Tibial artery (tissue), 4 donors: ENCODE results near the gene LZTR1.

Source experiments
- DNase-seq, 2 donors: peaks; one replicate each; pipeline ENCODE4 v3.0.0-alpha.2; 2019
- H3K27ac ChIP-seq, 2 donors: fragments of 200-600 bp; sonication (generic) in 1 of 2; 1 replicate in 1 of 2; 2 replicates in 1 of 2; pipeline ENCODE4 v1.5.1; 2018 to 2019; ENCODE audit warnings: mild to moderate bottlenecking in 1 of 2
- H3K27me3 ChIP-seq, 2 donors: fragments of 200-600 bp; sonication (generic) in 1 of 2; one replicate each; pipeline versions ENCODE4 v1.5.1 to v1.6.0; 2016 to 2019
- H3K36me3 ChIP-seq, 3 donors: fragments of 200-600 bp; sonication (generic) in 2 of 3; one replicate each; pipeline ENCODE4 v1.5.1; 2016 to 2019; ENCODE audit warnings: mild to moderate bottlenecking in 2 of 3
- H3K4me1 ChIP-seq, 4 donors: fragments of 200-600 bp; sonication (generic) in 2 of 4; 1 replicate in 3 of 4; 2 replicates in 1 of 4; pipeline ENCODE4 v1.5.1; 2016 to 2019
- H3K4me3 ChIP-seq, 2 donors: fragments of 200-600 bp; sonication (generic) in 1 of 2; 1 replicate in 1 of 2; 2 replicates in 1 of 2; pipeline ENCODE4 v1.5.1; 2018 to 2019; ENCODE audit warnings: mild to moderate bottlenecking in 2 of 2
- H3K9me3 ChIP-seq, 3 donors: fragments of 200-600 bp; sonication (generic) in 1 of 3; one replicate each; pipeline ENCODE4 v1.5.1; 2016 to 2019
- intact Hi-C: fragments of 100-400 bp; cut with DNase I; formaldehyde crosslinking; loops from one replicate; pipeline ENCODE4 v1.15.0; 2023; ENCODE audit warnings: low total_unique reads
- TF ChIP-seq, protein P1 (sequence below), 2 experiments: fragments of 200-600 bp in 1 of 2; fragments of 450-650 bp in 1 of 2; IDR thresholded peaks; one replicate each; pipeline ENCODE4 v1.5.1; 2017 to 2019; ENCODE audit warnings: antibody characterized with exemption in 2 of 2, mild to moderate bottlenecking in 1 of 2, moderate library complexity in 1 of 2

The LZTR1 gene

DNA sequence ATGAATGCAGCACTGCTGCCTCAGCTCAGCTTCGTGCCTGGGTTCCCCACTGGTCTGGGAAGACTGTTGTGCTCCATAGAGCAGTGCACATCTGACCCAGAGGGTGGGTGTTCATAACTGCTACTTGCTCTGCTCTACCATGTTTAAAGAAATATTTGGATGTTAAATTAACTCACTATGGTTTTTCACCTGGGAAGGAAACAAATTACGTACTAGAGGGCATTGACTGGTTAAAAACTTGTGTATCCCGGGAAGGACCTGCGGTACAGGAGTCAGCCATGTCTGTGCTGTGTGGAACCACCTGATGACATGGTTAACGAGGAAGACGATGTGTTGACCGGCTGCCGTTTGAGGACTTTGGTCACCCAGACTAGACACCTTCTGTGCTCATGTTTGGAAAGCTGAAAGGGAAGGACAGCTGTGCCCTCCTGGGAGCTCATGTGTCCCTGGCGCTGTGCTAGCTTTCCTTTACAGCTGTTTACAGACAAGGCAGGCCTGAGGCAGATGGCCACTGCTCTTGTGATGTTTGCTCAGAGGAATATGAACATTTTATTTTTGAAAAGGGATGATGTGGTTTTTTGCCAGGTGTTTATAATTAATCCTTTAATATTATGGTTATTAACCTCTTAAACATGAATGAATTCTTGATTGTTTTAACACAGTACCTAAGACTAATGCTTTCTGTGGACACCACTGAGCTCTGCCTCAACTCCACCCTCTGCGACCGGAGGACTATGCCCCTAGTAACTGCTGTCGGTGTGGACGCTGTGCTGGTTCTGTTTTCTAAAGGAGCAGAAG, 29.4 kb upstream of the LZTR1 start:
- DNase-seq = no peak
- Histone ChIP-seq H3K4me3 (no peak overlapping the region), H3K9me3 (no peaks in the 10 kb centered on the region), H3K27ac (no peak overlapping the region), H3K4me1 (peaks cover 0 to 16% (median 13%) of the 10 kb centered on the region in 4 donors), H3K27me3 (no peaks in the 10 kb centered on the region), H3K36me3 (peaks cover 25 to 50% (median 33%) of the 10 kb centered on the region in 3 donors)
- intact Hi-C loops = no loop called here
- TF ChIP-seq, protein P1, sequence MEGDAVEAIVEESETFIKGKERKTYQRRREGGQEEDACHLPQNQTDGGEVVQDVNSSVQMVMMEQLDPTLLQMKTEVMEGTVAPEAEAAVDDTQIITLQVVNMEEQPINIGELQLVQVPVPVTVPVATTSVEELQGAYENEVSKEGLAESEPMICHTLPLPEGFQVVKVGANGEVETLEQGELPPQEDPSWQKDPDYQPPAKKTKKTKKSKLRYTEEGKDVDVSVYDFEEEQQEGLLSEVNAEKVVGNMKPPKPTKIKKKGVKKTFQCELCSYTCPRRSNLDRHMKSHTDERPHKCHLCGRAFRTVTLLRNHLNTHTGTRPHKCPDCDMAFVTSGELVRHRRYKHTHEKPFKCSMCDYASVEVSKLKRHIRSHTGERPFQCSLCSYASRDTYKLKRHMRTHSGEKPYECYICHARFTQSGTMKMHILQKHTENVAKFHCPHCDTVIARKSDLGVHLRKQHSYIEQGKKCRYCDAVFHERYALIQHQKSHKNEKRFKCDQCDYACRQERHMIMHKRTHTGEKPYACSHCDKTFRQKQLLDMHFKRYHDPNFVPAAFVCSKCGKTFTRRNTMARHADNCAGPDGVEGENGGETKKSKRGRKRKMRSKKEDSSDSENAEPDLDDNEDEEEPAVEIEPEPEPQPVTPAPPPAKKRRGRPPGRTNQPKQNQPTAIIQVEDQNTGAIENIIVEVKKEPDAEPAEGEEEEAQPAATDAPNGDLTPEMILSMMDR (IDR thresholded peaks at IDR 0.05) = no peak

DNA sequence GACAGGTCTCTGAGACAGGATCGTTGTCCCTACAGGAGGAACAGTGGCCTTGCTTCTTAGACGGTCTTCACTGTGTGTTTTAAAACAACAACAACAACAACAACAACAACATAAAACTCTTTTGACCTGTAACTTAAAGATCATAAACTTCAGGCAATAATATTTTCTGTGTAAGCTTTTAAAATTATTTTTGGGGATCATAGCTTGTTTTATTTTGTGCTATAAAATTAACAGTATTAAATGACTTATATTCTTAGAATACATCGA, 28.8 kb upstream of the LZTR1 start:
- intact Hi-C loops = no loop called here
- no peaks in the 10 kb centered on the region for H3K27me3 ChIP-seq
- H3K4me3 ChIP-seq = no peak overlapping the region
- peaks cover 25 to 50% (median 33%) of the 10 kb centered on the region in 3 donors for H3K36me3 ChIP-seq
- H3K27ac ChIP-seq = no peak overlapping the region
- no peaks in the 10 kb centered on the region for H3K9me3 ChIP-seq
- DNase-seq = no peak
- TF ChIP-seq, protein P1 (IDR thresholded peaks at IDR 0.05) = no peak
- H3K4me1 ChIP-seq = peaks cover 0 to 22% (median 18%) of the 10 kb centered on the region in 4 donors

DNA sequence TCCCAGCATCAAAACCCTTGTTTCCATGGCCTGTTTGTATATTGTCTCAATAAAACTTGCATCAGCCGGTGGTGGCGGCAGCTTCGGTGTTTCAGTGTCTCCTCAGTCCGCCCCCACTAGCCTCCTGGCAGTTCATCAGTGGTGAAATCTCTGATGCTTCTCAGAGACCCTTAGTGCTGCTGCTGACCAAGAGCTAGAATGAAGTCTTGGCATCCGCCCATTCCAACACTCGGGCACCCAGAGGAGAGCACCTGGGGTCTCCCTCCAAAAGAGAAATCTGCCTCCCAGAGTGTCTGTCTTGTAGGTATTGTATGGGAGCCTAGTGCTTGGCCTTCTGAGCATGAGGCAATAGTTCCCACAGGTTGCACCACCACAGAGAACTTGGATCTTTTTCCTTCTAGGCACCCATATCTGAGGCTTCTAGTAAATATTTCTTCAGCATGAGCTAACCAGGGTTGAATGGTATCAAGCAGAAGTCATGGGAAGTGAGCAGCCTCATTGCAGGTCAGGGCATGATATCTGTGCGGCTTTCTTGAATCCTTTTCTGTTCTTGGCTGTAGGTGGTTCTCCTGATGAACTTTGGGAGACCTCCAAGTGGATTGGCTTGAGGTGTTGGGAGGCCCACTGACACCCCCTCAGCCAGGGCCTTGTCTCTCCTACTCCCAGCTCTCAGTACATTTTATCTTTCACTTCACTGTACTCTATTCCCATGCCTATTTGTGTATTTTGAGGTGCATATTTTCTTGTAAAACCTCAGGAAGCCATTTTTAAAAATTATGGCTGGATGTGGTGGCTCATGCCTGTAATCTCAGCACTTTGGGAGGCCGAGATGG, 28.2 kb upstream of the LZTR1 start:
- H3K9me3 ChIP-seq = no peaks in the 10 kb centered on the region
- no peak overlapping the region for H3K4me3 ChIP-seq
- no peaks in the 10 kb centered on the region for H3K27me3 ChIP-seq
- H3K4me1 ChIP-seq = peaks cover 0 to 23% (median 18%) of the 10 kb centered on the region in 4 donors
- H3K27ac ChIP-seq = no peak overlapping the region
- intact Hi-C loops = no loop called here
- no peak for DNase-seq
- H3K36me3 ChIP-seq = peaks cover 25 to 49% (median 33%) of the 10 kb centered on the region in 3 donors
- TF ChIP-seq, protein P1 (IDR thresholded peaks at IDR 0.05) = no peak

DNA sequence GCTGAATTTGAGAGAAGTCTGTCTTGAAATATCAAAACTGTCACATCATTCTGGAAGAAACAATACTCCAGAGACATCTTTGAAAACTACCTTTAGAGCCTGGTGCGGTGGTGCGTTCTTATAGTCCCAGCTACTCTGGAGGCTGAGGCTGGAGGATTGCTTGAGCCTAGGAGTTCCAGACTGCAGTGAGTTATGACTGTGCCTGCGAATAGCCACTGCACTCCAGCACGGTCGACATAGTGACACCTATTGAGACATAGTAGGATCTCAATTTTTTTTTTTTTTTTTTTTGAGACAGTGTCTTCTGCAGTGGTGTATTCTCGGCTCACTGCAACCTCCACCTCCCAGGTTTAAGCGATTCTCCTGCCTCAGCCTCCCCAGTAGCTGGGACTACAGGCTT, 26.5 kb upstream of the LZTR1 start:
- Histone ChIP-seq H3K4me3 (no peak overlapping the region), H3K27ac (no peak overlapping the region), H3K9me3 (no peaks in the 10 kb centered on the region), H3K4me1 (peaks cover 0 to 23% (median 18%) of the 10 kb centered on the region in 4 donors), H3K36me3 (peaks cover 17 to 32% (median 28%) of the 10 kb centered on the region in 3 donors), H3K27me3 (peaks cover 0 to 6% of the 10 kb centered on the region in 2 donors)
- TF ChIP-seq, protein P1 (IDR thresholded peaks at IDR 0.05) = no peak
- no peak for DNase-seq
- intact Hi-C loops = no loop called here

DNA sequence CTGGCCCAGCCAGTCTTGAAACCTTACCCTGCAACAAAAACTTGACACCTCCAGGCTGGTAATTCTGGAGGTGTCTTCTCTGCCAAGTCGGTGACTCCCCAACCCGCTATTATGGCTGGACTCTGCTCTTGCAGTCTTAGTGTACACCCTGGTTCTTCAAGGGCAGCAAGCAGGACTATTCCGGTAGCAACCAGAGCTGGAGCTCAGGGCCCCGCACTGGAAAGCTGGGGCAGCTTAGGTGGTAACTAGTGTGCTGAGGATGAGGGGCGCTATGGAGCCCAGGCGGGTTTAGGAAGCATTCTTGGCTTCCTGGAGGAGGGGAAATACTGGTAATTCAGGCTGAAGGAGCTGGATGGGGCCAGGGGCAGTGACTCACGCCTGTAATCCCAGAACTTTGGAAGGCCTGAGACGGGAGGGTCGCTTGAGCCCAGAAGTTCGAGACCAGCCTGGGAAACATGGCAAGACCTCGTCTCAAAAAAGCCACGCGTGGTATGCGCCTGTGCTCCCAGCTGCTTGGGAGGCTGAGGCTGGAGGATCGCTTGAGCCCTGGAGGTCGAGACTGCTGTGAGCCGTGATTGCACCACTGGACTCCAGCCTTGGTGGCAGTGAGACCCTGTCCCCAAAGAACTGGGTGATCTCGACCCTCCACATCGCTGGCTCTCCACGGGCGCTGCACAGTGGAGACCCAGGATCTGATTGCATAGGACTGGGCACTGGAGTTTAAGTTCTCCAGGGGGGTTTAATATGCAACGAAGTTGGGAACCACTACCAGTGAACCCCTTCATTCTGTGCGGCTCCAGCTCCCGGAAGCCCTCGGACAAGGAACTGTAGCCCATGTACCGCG, 25.6 kb upstream of the LZTR1 start:
- Histone ChIP-seq H3K27me3 (peaks cover 0 to 8% of the 10 kb centered on the region in 2 donors), H3K4me3 (peak overlapping the region; percentile 53 to 64), H3K27ac (peak overlapping the region in 1 of 2 donors; percentile 17), H3K9me3 (no peaks in the 10 kb centered on the region), H3K4me1 (peaks cover 0 to 23% (median 18%) of the 10 kb centered on the region in 4 donors), H3K36me3 (peaks cover 9 to 23% (median 19%) of the 10 kb centered on the region in 3 donors)
- TF ChIP-seq, protein P1 (IDR thresholded peaks at IDR 0.05) = no peak
- intact Hi-C loops = no loop called here
- no peak for DNase-seq
